Suppressor macrophage (primary cell): ENCODE measurements around the gene NADK2.
A peak's percentile ranks its signal among the peaks of the same experiment; 100 is the strongest.

Experiments
- DNase-seq, 4 experiments: peaks; one replicate each; pipeline ENCODE4 v3.0.0-alpha.2; 2020 to 2022

NADK2 gene

GRCh38 chr5:36246036-36246800 is 4.5 kb upstream of the NADK2 start:
- no peak for DNase-seq

GRCh38 chr5:36244076-36244475 is 2.4 kb upstream of the NADK2 start:
- no peak for DNase-seq

- DNase-seq: no peak
These were observed 1.9 kb upstream of the NADK2 start for GRCh38 chr5:36243653-36244052.

- peak in 2 of 4 experiments; percentile 2 to 3 for DNase-seq
These were observed 1.1 kb upstream of the NADK2 start for GRCh38 chr5:36242534-36243485.

GRCh38 chr5:36240779-36241630 is 720 bp downstream of the NADK2 start:
- DNase-seq: peak; percentile 42 to 64 (median 56)

- DNase-seq: no peak
These were observed 2.1 kb downstream of the NADK2 start for GRCh38 chr5:36239370-36240293.

- DNase-seq: no peak
These were observed 3.0 kb downstream of the NADK2 start for GRCh38 chr5:36238502-36239295.

- no peak for DNase-seq
These were observed 4.0 kb downstream of the NADK2 start for GRCh38 chr5:36237751-36238150.

- DNase-seq: peak in 3 of 4 experiments; percentile 3 to 39 (median 35)
These were observed 4.9 kb downstream of the NADK2 start for GRCh38 chr5:36236801-36237200.

GRCh38 chr5:36232533-36232932 is 9.2 kb downstream of the NADK2 start:
- no peak for DNase-seq

- no peak for DNase-seq
These were observed 11.5 kb downstream of the NADK2 start for GRCh38 chr5:36230151-36230790.

GRCh38 chr5:36228505-36228904 is 13.2 kb downstream of the NADK2 start:
- DNase-seq: no peak

- no peak for DNase-seq
These were observed 14.7 kb downstream of the NADK2 start for GRCh38 chr5:36227046-36227445.

GRCh38 chr5:36222620-36223019 is 19.1 kb downstream of the NADK2 start:
- DNase-seq: no peak

- no peak for DNase-seq
These were observed 23.7 kb downstream of the NADK2 start for GRCh38 chr5:36217988-36218387.

- no peak for DNase-seq
These were observed 24.2 kb downstream of the NADK2 start for GRCh38 chr5:36217567-36217966.

GRCh38 chr5:36215910-36216309 is 25.8 kb downstream of the NADK2 start:
- DNase-seq: no peak

- peak in 1 of 4 experiments; percentile 4 for DNase-seq
These were observed 27.3 kb downstream of the NADK2 start for GRCh38 chr5:36214436-36214835.

GRCh38 chr5:36209664-36210063 is 32.1 kb downstream of the NADK2 start:
- no peak for DNase-seq

- no peak for DNase-seq
These were observed 32.9 kb downstream of the NADK2 start for GRCh38 chr5:36208786-36209185.
